Amniotic epithelial cell (primary cell): ENCODE data around the gene IGF1R.

Experiments
- DNase-seq: peaks from one replicate; pipeline ENCODE4 v3.0.0-alpha.2; 2010; ENCODE audit warnings: low read depth

The IGF1R gene

DNA sequence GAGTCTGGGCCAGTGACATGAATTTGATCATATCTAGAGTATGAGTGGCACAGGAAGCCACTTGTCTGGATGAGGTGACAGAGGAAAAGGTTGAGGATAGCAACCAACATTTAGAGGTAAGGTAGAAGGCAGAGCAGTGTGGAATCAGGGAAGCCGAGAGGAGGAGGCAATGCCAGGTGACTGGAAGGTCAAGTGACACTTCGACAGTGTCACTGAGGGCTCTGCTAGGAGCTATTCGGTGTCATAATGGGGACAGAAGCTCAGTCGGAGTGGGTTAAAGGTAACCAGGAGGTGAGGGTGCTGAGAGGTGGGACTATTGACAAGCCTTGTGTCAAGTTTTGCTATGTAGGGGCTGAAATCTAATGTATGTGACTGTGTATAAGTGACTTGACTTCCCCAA lies 56.7 kb downstream of the IGF1R start:
- DNase-seq = no peak

- DNase-seq = no peak
Observed at GRCh38 chr15:98706387-98706786, 58.0 kb downstream of the IGF1R start.

GRCh38 chr15:98706986-98707385 lies 58.6 kb downstream of the IGF1R start:
- DNase-seq = no peak

DNA sequence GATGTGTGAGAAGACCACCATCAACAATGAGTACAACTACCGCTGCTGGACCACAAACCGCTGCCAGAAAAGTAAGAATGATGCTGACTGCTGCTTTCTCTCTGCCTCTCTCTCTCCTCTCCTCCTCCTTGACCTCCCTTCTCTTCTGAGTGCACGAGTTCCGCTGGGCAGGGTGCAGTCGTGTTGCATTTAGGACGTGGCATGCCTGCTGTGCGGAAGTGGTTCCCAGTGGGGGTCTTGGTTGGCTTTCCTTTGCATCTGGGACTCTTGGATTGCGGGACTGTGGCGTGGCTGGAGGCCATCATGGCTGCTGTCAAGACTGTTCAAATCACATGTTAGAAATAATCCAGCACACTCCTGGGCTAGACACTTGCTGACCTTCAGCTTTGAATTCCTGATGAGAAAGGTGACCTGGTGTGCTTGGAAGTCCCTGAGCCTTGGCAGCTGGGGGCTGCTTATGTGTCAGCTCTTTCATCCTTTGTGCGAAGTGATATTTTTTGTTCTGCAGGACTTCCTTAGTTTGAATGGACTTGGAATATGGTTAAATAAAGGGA lies 59.8 kb downstream of the IGF1R start:
- no peak for DNase-seq

GRCh38 chr15:98711810-98712209 lies 63.5 kb downstream of the IGF1R start:
- no peak for DNase-seq

- no peak for DNase-seq
Observed at GRCh38 chr15:98712845-98713584, 64.7 kb downstream of the IGF1R start.

DNA sequence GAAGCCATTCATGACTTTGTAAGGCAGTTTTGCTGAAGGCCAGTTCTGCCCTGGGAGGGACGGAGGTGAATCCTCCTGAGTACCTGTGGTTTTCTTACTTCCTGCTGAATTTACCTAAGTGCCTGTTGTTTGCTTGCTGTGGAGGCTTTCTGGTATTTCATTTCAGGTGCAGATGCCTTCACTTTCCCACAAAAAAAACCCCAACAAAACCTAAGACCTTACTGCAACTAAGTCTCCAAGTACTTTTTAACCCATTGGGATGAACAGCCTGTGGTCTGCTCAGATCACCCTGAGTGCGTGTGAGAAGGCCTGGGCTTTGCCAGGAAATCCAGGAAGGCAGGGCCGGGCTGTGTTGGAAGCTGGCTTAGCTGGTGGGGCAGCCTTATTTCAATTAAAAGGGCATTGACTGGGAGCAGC lies 65.3 kb downstream of the IGF1R start:
- DNase-seq = no peak

DNA sequence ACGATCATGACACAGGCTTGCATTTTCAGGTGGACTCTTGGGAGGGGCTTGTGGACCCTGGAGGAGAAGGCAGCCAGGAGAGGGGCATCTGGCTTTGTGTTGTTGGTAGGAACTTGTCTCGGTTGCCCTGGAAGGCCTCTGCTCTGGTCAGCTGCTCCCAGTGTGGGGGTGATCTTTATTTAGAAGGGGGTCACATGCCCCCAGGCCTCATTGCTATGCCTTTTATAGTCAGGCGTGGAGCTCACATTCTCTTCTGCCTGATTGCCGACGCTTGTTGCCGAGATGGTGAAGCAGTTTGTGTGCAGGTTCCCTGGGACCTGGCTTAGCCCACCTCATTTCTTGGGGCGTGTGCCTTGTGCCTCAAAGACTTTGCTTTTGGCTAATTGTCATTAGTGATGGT lies 66.6 kb downstream of the IGF1R start:
- DNase-seq = no peak

- no peak for DNase-seq
Observed at GRCh38 chr15:98715401-98715800, 67.1 kb downstream of the IGF1R start.

DNA sequence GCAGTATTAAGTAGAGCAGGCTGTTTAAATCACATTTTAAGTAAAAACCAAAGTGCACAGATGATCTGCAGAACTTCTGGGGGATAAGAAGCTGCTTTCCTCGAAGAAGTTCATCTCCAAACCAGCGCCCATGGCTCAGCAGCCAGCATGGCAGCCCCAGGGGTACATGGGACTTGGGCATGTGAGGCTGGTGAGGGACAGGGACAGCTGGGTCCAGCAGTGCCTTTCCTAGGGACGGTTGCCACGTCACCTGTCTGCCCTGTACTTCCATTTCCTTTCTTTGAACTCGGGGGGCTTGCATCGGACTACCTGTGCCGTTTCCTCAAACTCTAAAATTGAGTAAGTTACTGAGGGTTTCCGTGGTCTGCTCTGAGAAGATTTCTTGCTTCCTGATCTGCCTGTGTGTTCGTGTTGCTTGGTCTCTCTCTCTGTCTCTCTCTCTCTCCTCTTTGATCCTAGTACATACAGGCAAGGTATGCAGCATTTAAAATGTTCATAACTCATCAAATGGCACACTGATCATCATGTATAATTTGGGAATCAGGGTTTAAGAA lies 67.6 kb downstream of the IGF1R start:
- no peak for DNase-seq

GRCh38 chr15:98717371-98717770 lies 69.0 kb downstream of the IGF1R start:
- DNase-seq = no peak

GRCh38 chr15:98717942-98718341 lies 69.6 kb downstream of the IGF1R start:
- DNase-seq = no peak

DNA sequence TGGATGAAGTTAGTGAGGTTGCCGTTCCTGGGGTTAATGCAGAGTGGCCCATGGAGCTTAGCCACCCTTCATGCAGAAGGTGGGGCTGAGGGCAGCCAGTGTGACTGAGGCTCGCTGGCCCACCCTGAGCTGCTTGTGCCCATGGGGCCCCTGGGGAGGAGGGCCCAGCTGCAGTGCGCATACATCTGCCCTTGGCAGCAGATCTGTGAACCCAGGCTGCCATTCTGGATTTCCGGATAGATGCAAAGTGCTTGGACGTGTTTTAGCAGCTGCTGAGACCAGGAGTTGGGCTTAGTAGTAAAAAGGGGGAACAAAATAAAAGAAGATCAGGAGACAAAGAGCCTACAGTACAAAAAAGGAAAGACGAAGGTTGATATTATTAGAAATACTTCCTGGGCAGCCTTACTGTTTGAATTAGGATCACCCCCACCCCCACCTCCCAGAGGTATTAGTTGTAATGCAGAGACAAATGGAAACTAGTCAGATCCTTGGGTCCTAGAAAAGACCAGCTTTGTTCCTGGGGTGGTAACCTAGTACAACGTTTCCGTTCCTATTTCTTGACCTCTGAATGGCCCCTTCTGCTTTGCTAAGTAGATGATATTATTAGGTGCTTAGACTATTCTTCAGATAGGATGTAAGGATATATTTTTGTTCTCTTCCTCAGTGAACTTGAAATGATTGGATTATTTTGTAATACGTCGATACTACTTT lies 70.2 kb downstream of the IGF1R start:
- no peak for DNase-seq

DNA sequence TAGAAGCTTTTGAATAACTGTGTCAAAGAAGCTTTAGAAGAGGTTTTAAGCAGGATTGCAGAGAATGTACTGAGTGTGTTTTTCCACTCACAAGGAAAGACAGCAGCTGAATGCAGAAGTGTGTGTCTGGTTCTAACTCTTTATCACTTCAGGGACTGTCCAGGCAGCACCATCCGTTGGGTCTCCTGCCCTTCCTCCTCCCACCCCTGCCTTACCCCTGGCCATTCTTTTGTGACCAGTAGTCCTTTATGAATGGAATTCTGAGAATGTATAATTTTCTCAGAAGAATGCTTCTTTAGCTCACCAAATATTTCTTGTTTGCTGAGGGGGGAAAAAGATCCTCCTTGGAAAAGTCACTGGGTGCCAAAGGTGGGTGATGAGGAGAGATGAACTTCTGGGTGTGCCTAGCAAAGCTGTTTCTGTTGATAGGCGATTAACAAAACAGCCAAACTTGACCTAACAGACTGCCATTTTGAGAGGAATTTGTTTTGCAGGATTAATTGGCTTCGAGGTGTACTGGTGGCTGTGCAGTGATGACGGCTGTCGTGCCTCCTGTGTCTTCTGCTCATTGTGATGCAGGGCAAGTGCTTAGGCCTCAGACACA lies 70.9 kb downstream of the IGF1R start:
- no peak for DNase-seq

DNA sequence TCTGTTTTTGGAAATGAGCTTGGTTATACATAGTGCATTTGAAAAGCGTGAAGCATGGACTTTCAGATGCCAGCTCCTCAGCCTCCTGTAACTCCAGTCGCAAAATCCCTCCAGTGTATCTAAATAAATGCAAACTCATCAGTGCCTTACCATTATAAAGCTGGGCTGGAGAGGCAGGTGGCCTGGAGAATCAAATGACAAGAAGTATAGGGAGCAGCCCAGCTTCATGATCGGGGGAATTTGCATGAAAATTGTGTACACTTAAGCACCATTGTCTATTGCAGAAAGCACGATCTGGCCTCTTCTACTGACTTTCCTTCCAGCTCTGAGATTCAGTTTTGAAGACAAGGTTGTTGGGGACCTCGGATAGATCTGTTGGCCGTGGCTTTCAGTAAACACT lies 71.7 kb downstream of the IGF1R start:
- no peak for DNase-seq

GRCh38 chr15:98720577-98721565 lies 72.5 kb downstream of the IGF1R start:
- DNase-seq = peak; percentile 86

DNA sequence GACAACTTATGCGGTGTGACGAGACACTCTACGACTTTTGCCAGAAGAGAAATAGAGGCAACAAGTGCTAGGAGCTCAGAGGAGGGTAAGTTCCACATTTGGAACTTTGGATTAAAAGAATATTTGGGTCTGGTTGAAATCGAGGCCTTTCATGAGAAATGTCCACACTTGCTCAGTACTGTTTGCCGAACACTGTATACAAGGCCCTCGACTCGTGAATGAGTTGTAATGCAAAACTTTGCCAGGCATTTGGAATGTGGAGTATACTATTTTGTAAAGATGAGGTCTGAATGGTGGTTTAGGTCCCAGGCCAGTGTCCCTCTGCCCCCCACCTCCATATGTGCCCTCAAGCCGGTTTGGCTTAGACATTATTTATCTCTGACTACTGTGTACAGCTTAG lies 73.9 kb downstream of the IGF1R start:
- no peak for DNase-seq

- no peak for DNase-seq
Observed at GRCh38 chr15:98722645-98723044, 74.3 kb downstream of the IGF1R start.

DNA sequence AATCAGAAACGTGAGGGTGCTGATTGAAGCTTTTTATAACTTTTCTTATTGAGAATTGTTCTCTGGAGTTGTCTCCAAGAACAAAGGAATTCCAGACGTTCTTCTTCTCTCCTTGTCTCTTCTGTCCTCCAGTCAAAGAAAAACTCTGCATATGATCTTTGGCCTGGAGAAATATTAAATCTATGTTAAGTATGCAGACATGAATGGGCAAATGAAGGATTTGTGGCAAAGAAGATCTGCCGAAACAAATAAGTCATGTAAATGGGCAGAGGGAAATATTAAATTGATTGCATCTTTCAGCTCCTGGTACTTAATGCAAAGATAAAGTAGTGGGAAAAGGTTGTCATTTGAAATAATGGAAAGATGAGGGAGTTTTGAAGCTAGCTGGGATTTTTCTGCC lies 74.9 kb downstream of the IGF1R start:
- peak; percentile 32 for DNase-seq

DNA sequence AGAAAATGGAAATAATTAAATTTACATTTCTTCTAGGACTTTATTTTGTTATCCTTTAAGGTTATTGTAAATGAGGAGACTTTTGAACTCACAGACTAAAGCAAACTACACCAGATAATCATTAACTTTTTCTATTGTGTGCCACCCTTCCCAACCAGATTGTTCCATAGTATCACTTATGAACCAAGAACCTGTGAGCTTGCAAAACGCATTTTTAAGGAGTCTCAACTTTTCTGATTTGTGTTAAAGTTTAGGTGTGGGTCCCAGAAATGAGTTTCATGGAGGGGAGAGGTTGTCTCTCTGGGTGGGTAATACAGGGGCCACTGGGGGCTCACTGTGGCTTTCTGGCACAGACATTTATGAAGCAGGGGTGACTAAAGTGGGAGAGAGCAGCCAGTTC lies 75.7 kb downstream of the IGF1R start:
- no peak for DNase-seq

DNA sequence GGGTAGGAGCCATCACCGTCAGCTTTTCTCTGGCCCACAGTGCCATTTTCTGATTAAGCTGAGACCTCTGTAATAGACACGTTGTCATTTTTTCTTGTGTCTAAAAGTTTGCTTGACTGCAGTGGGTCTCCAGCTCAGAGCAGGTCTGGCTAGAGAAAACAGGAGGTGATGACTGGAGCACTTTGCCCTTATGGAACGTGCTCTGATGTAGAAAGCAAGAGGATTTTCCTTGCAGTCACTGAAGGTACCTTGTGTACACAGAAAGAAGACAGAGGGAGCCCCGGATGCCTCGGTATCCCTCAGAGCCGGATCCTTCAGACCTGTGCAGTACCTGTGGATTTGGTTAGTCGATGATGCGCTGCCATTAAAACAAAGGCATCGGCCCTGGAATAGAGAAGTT lies 76.2 kb downstream of the IGF1R start:
- DNase-seq = no peak

DNA sequence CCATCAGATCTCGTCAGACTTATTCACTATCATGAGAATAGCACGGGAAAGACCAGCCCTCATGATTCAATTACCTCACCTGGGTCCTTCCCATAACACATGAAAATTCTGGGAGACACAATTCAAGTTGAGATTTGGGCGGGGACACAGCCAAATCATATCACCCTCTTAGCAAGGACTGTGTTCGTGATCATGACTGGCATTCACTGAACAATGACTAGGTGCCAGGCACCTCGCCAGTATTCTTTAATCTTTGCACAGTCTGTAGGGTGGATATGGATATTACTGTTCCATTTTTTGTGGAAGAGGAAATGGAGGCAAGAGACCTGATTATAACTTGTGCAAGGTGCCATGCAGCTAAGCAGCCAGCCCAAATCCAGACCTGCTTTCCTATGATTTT lies 77.5 kb downstream of the IGF1R start:
- DNase-seq = no peak
